GM23248 (cell line): Measurements from ENCODE around the gene RBM10.

ENCODE experiments used
- EZH2 ChIP-seq: fragments of 200-600 bp; sonication (generic); IDR thresholded peaks from 2 replicates; pipeline ENCODE4 v1.6.1; 2018; ENCODE audit warnings: antibody characterized with exemption, mild to moderate bottlenecking; ENCODE audit not compliant: insufficient read depth, poor library complexity, severe bottlenecking
- EZH2phosphoT487 ChIP-seq: fragments of 200-600 bp; sonication (generic); IDR thresholded peaks from 2 replicates; pipeline ENCODE4 v1.6.1; 2018; ENCODE audit warnings: antibody characterized with exemption, moderate library complexity, mild to moderate bottlenecking, low read depth; ENCODE audit not compliant: insufficient read depth

DNA sequence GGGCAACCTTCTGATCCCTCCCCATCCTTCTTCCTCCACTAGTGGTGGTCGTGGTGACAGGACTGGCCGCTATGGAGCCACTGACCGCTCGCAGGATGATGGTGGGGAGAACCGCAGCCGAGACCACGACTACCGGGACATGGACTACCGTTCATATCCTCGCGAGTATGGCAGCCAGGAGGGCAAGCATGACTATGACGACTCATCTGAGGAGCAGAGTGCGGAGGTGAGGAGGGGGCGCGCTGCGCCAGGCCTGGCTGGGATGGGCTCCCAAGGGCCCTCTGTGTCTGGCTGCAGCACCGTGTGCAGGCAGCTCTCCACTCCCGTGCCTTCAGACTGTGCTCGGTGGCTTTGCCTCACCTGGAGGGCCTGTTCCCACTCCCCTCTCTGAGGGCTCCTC lies 24.3 kb downstream of the RBM10 start:
- TF ChIP-seq EZH2phosphoT487 (no peak), EZH2 (no peak)
